IMR-90 (cell line): ENCODE data around the gene LIMCH1.

Experiments used
- CTCF ChIP-seq: conservative IDR thresholded peaks from 2 replicates; pipeline ENCODE4 v1.5.1; 2012; ENCODE audit warnings: mild to moderate bottlenecking, low read depth, low read length, improper control_type of control experiment
- POLR2A ChIP-seq: IDR thresholded peaks from 2 replicates; pipeline ENCODE4 v1.6.1; 2012; ENCODE audit warnings: mild to moderate bottlenecking, low read depth, low read length
- RAD21 ChIP-seq: IDR thresholded peaks from 2 replicates; pipeline ENCODE4 v1.6.1; 2012; ENCODE audit warnings: low read length, improper control_type of control experiment

GRCh38 chr4:41539711-41540110, 1.8 kb downstream of the LIMCH1 start:
- TF ChIP-seq CTCF (no peak), RAD21 (no peak), POLR2A (no peak)
